SK-N-SH (cell line): ENCODE measurements around the gene CCNA2. TPM values are rescaled to one million over a fixed set of nuclear protein-coding genes. Genes with fewer than 3 reads are reported as not detected.

ENCODE experiments used
- CTCF ChIA-PET: fragments of 300-600, 350-600 bp; formaldehyde crosslinking; extraction: SDS; loops from one replicate; lab custom pipeline; 2021; lab: Yijun Ruan, JAX
- POLR2A ChIA-PET: fragments of 350-600 bp; sonication (Branson Sonifier 250); formaldehyde crosslinking; extraction: SDS; loops from one replicate; lab custom pipeline; 2020; ENCODE audit warnings: antibody characterized with exemption, inconsistent platforms; lab: Yijun Ruan, JAX
- DNase-seq: peaks from one replicate; pipeline ENCODE4 v3.0.0; 2012
- H2AFZ ChIP-seq: fragments of 200-600 bp; sonication (generic); 2 replicates; pipeline ENCODE4 v1.8.1; 2016; ENCODE audit warnings: antibody characterized with exemption, mild to moderate bottlenecking, low read depth
- H3F3A ChIP-seq: fragments of 200-600 bp; sonication (generic); replicated peaks from 2 replicates; pipeline ENCODE3; 2016; ENCODE audit warnings: antibody characterized with exemption, mild to moderate bottlenecking; ENCODE audit not compliant: insufficient read depth
- H3K27ac ChIP-seq, 2 experiments: fragments of 200-500 bp in 1 of 2; fragments of 200-600 bp in 1 of 2; sonication (Bioruptor generic) in 1 of 2; sonication (generic), shearing (Covaris generic) in 1 of 2; 2 replicates each; pipeline versions ENCODE4 v1.5.1 to v1.6.1; 2014 to 2016; ENCODE audit warnings: low read depth in 2 of 2, inconsistent platforms in 1 of 2, low read length in 1 of 2, mild to moderate bottlenecking in 1 of 2, mixed read lengths in 1 of 2
- H3K27me3 ChIP-seq: fragments of 200-600 bp; sonication (generic), shearing (Covaris generic); 2 replicates; pipeline ENCODE4 v1.6.1; 2016; ENCODE audit warnings: mixed run types; ENCODE audit not compliant: insufficient read depth
- H3K36me3 ChIP-seq, 2 experiments: fragments of 200-500 bp in 1 of 2; fragments of 200-600 bp in 1 of 2; sonication (Bioruptor generic) in 1 of 2; sonication (generic) in 1 of 2; replicated peaks in 1 of 2; 2 replicates each; pipeline versions ENCODE3 to v1.5.1; 2014 to 2016; ENCODE audit warnings: low read length in 1 of 2, mild to moderate bottlenecking in 1 of 2; ENCODE audit not compliant: insufficient read depth in 2 of 2, control insufficient read depth in 1 of 2
- H3K4me1 ChIP-seq, 2 experiments: fragments of 200-500 bp in 1 of 2; fragments of 200-600 bp in 1 of 2; sonication (Bioruptor generic) in 1 of 2; sonication (generic), shearing (Covaris generic) in 1 of 2; 2 replicates each; pipeline versions ENCODE4 v1.5.1 to v1.6.1; 2014 to 2016; ENCODE audit warnings: low read depth in 1 of 2, low read length in 1 of 2, mixed run types in 1 of 2; ENCODE audit not compliant: insufficient read depth in 2 of 2, control insufficient read depth in 1 of 2
- H3K4me2 ChIP-seq: fragments of 200-600 bp; sonication (generic), shearing (Covaris generic); 2 replicates; pipeline ENCODE4 v1.6.1; 2017; ENCODE audit warnings: mixed run types
- H3K4me3 ChIP-seq, 2 experiments: fragments of 200-500 bp in 1 of 2; fragments of 200-600 bp in 1 of 2; sonication (Bioruptor generic) in 1 of 2; sonication (generic), shearing (Covaris generic) in 1 of 2; 2 replicates each; pipeline versions ENCODE4 v1.5.1 to v1.8.1; 2014 to 2016; ENCODE audit warnings: low read depth in 2 of 2, inconsistent platforms in 1 of 2, low read length in 1 of 2, mild to moderate bottlenecking in 1 of 2, mixed read lengths in 1 of 2, moderate library complexity in 1 of 2
- H3K79me2 ChIP-seq: fragments of 200-600 bp; sonication (generic); 2 replicates; pipeline ENCODE4 v1.8.1; 2017; ENCODE audit warnings: mild to moderate bottlenecking; ENCODE audit not compliant: insufficient read depth
- H3K9ac ChIP-seq: fragments of 200-600 bp; sonication (generic); 2 replicates; pipeline ENCODE4 v1.6.1; 2017; ENCODE audit warnings: mixed run types
- H3K9me2 ChIP-seq: fragments of 200-600 bp; sonication (generic); 2 replicates; pipeline ENCODE4 v1.6.1; 2017; ENCODE audit warnings: mixed run types
- H3K9me3 ChIP-seq: fragments of 200-600 bp; sonication (generic); 2 replicates; pipeline ENCODE4 v1.6.1; 2017; ENCODE audit warnings: mixed run types, mild to moderate bottlenecking, moderate library complexity
- H4K20me1 ChIP-seq: fragments of 200-600 bp; sonication (generic); 2 replicates; pipeline ENCODE4 v1.6.1; 2017; ENCODE audit warnings: mild to moderate bottlenecking, mixed run types; ENCODE audit not compliant: insufficient read depth
- CHD2 ChIP-seq: fragments of 150-350 bp; IDR thresholded peaks from 2 replicates; pipeline ENCODE4 v1.6.1; 2018; ENCODE audit warnings: low read length; ENCODE audit not compliant: partially characterized antibody
- ELF1 ChIP-seq: IDR thresholded peaks from 2 replicates; pipeline ENCODE4 v1.4.0; 2012
- EP300 ChIP-seq, 2 experiments: IDR thresholded peaks; 2 replicates each; pipeline versions ENCODE4 v1.4.0 to v1.6.1; 2012; ENCODE audit warnings: borderline replicate concordance in 1 of 2, low read depth in 1 of 2, low read length in 1 of 2
- FOXJ3 ChIP-seq: sonication (generic); formaldehyde crosslinking; IDR thresholded peaks from 2 replicates; pipeline ENCODE4 v1.5.1; 2020; ENCODE audit warnings: mild to moderate bottlenecking, missing genetic modification reagents
- GABPA ChIP-seq: IDR thresholded peaks from 2 replicates; pipeline ENCODE4 v1.4.0; 2012; ENCODE audit warnings: low read depth, mild to moderate bottlenecking
- GATA2 ChIP-seq: sonication (generic); formaldehyde crosslinking; IDR thresholded peaks from 2 replicates; pipeline ENCODE4 v1.5.0; 2020; ENCODE audit warnings: mild to moderate bottlenecking, missing genetic modification reagents
- IRF3 ChIP-seq: fragments of 150-350 bp; IDR thresholded peaks from 2 replicates; pipeline ENCODE4 v1.6.1; 2016; ENCODE audit warnings: mild to moderate bottlenecking, low read depth, low read length
- JUND ChIP-seq: IDR thresholded peaks from 2 replicates; pipeline ENCODE4 v1.4.0; 2012
- MAX ChIP-seq: IDR thresholded peaks from 2 replicates; pipeline ENCODE4 v1.4.0; 2012; ENCODE audit warnings: low read depth
- MEF2A ChIP-seq: IDR thresholded peaks from 2 replicates; pipeline ENCODE4 v1.4.0; 2012; ENCODE audit warnings: low read depth, borderline replicate concordance
- MXI1 ChIP-seq: IDR thresholded peaks from 2 replicates; pipeline ENCODE4 v1.6.1; 2012; ENCODE audit warnings: mild to moderate bottlenecking, low read depth, low read length, improper control_type of control experiment
- NFIC ChIP-seq: IDR thresholded peaks from 2 replicates; pipeline ENCODE4 v1.4.0; 2012; ENCODE audit warnings: borderline replicate concordance
- NRF1 ChIP-seq: IDR thresholded peaks from 2 replicates; pipeline ENCODE4 v1.6.1; 2012; ENCODE audit warnings: low read depth, mild to moderate bottlenecking, low read length
- PBX3 ChIP-seq: IDR thresholded peaks from 2 replicates; pipeline ENCODE4; 2012
- POLR2AphosphoS5 ChIP-seq: IDR thresholded peaks from 2 replicates; pipeline ENCODE4 v1.6.1; 2012; ENCODE audit warnings: low read depth, low read length
- RAD21 ChIP-seq: IDR thresholded peaks from 2 replicates; pipeline ENCODE4 v1.6.1; 2012; ENCODE audit warnings: mild to moderate bottlenecking, low read length
- RCOR1 ChIP-seq: fragments of 150-350 bp; IDR thresholded peaks from 2 replicates; pipeline ENCODE4 v1.6.1; 2017; ENCODE audit warnings: antibody characterized with exemption, low read length
- RFX5 ChIP-seq: IDR thresholded peaks from 2 replicates; pipeline ENCODE4 v1.6.1; 2012; ENCODE audit warnings: mild to moderate bottlenecking, improper control_type of control experiment, low read length
- RXRA ChIP-seq: IDR thresholded peaks from 2 replicates; pipeline ENCODE4 v1.4.0; 2012; ENCODE audit warnings: low read depth, mild to moderate bottlenecking, borderline replicate concordance
- SIN3A ChIP-seq: IDR thresholded peaks from 2 replicates; pipeline ENCODE4 v1.6.1; 2012; ENCODE audit warnings: low read depth, mild to moderate bottlenecking, low read length, moderate library complexity, borderline replicate concordance
- TAF1 ChIP-seq: IDR thresholded peaks from 2 replicates; pipeline ENCODE4 v1.6.1; 2012; ENCODE audit warnings: low read depth, mild to moderate bottlenecking, low read length, moderate library complexity, borderline replicate concordance
- TEAD4 ChIP-seq: IDR thresholded peaks from 2 replicates; pipeline ENCODE4 v1.4.0; 2012; ENCODE audit warnings: mild to moderate bottlenecking, borderline replicate concordance; ENCODE audit not compliant: insufficient read depth
- USF1 ChIP-seq: IDR thresholded peaks from 2 replicates; pipeline ENCODE4 v1.4.0; 2012; ENCODE audit warnings: low read depth, borderline replicate concordance
- WGBS: methylation state at CpG from one replicate; pipeline ENCODE4 v1.1.6; 2017; ENCODE audit warnings: low lambda C conversion rate; 5-methylcytosine and 5-hydroxymethylcytosine counted together
- polyA plus RNA-seq, 3 experiments: library from polyadenylated mRNA; depleted of rRNA; stranded (reverse); fragments of >200 nt; gene quantifications; 2 replicates each; pipeline ENCODE4 v1.2.3, GENCODE V29; 2012

CCNA2 gene
- polyA plus RNA-seq, 1 of the 3 experiments (the other 2 are of a cell fraction): 23.8 TPM

GRCh38 chr4:121811122-121811521, 12.6 kb downstream of the CCNA2 start:
- peak overlapping the region in 1 of 2 experiments; percentile 14; a peak in 1 of 4 replicates for H3K27ac ChIP-seq
- ChIA-PET CTCF (interaction anchor here (1.4 kb wide), 1 partner anchor 9 kb away, joined by 4 read pairs; no protein-coding TSS in a partner anchor), POLR2A (no interaction called here)

GRCh38 chr4:121806411-121806810, 17.3 kb downstream of the CCNA2 start:
- Histone ChIP-seq H3K4me2 (no peak overlapping the region), H3K9me3 (no peaks in the 10 kb centered on the region), H3K9me2 (no peaks in the 10 kb centered on the region), H3K79me2 (peaks cover 67% of the 10 kb centered on the region), H2AFZ (no peak overlapping the region), H3K36me3 (peaks cover 53 to 89% of the 10 kb centered on the region in 2 experiments), H3K4me3 (no peak overlapping the region), H3K27me3 (no peaks in the 10 kb centered on the region), H4K20me1 (no peaks in the 10 kb centered on the region), H3F3A (peaks cover 26% of the 10 kb centered on the region), H3K4me1 (peaks cover 0 to 4% of the 10 kb centered on the region in 2 experiments; a peak in 2 of 4 replicates), H3K27ac (no peak overlapping the region), H3K9ac (no peak overlapping the region)
- ChIA-PET POLR2A (no interaction called here), CTCF (interaction anchor here (0.6 kb wide), 1 partner anchor 53 kb away, joined by 3 read pairs; no protein-coding TSS in a partner anchor)
- DNase-seq: no peak
- TF ChIP-seq POLR2AphosphoS5 (no peak), EP300 (IDR thresholded peaks at IDR 0.05; ENCODE audit: borderline replicate concordance in 1 of 2, low read depth in 1 of 2, low read length in 1 of 2) (no peak), MEF2A (no peak), MAX (no peak), RAD21 (no peak), RCOR1 (no peak), RXRA (no peak), MXI1 (no peak), TEAD4 (no peak), TAF1 (no peak), FOXJ3 (CRISPR knock-in tag) (no peak), ELF1 (no peak), PBX3 (no peak), JUND (no peak), GABPA (no peak), NFIC (no peak), SIN3A (no peak), RFX5 (no peak), CHD2 (no peak)
- 90% methylated on average over 4 of the region's 4 CpGs for WGBS

More at GRCh38 chr4:121811122-121811521, 12.6 kb downstream of the CCNA2 start:
- DNase-seq: no peak
- Histone ChIP-seq H3K9ac (no peak overlapping the region), H3K4me3 (no peak overlapping the region), H3K27me3 (no peaks in the 10 kb centered on the region), H3K9me3 (no peaks in the 10 kb centered on the region), H3K4me2 (no peak overlapping the region), H2AFZ (no peak overlapping the region), H3K36me3 (peaks cover 67 to 93% of the 10 kb centered on the region in 2 experiments), H4K20me1 (no peaks in the 10 kb centered on the region), H3K9me2 (no peaks in the 10 kb centered on the region), H3F3A (peaks cover 67% of the 10 kb centered on the region), H3K79me2 (peaks cover 39% of the 10 kb centered on the region), H3K4me1 (peaks cover 0 to 9% of the 10 kb centered on the region in 2 experiments; a peak in 2 of 4 replicates)
- TF ChIP-seq USF1: no peak
- TF ChIP-seq MEF2A: no peak
- no peak for TF ChIP-seq RAD21
- TF ChIP-seq TEAD4: no peak
- TF ChIP-seq GABPA: no peak
- TF ChIP-seq RCOR1: no peak
- no peak for TF ChIP-seq IRF3
- TF ChIP-seq NRF1: no peak
- no peak for TF ChIP-seq FOXJ3 (CRISPR knock-in tag)
- TF ChIP-seq SIN3A: no peak
- TF ChIP-seq GATA2: no peak
